T-helper 2 cell treated with Interferon-gamma antibody and Interleukin-4, amounts not matched to agents 5 μg/mL and 100 μg/mL, for 36 hours (primary cell): ENCODE results near the gene SPATA12.

Experiments used
- DNase-seq: peaks from one replicate; pipeline ENCODE4 v3.0.0; 2021; ENCODE audit warnings: low spot score
- H3K27ac Mint-ChIP-seq: one replicate; pipeline ENCODE4 v1.8.0; 2021; ENCODE audit warnings: mild to moderate bottlenecking, mixed read lengths
- H3K27me3 Mint-ChIP-seq: one replicate; pipeline ENCODE4 v1.8.0; 2021; ENCODE audit warnings: low read depth, mixed read lengths
- H3K36me3 Mint-ChIP-seq: one replicate; pipeline ENCODE4 v1.8.0; 2021; ENCODE audit warnings: low read depth, mixed read lengths
- H3K4me1 Mint-ChIP-seq: one replicate; pipeline ENCODE4 v1.8.0; 2021; ENCODE audit warnings: low read depth, mixed read lengths
- H3K4me3 Mint-ChIP-seq: one replicate; pipeline ENCODE4 v1.8.0; 2022; ENCODE audit warnings: mild to moderate bottlenecking, moderate library complexity, mixed read lengths
- H3K9me3 Mint-ChIP-seq: one replicate; pipeline ENCODE4 v1.8.0; 2021; ENCODE audit warnings: mixed read lengths

SPATA12 gene

GRCh38 chr3:57064001-57064400 is 3.5 kb downstream of the SPATA12 start:
- no peak overlapping the region for H3K4me3 Mint-ChIP-seq
- peaks cover 2% of the 10 kb centered on the region for H3K27me3 Mint-ChIP-seq
- no peaks in the 10 kb centered on the region for H3K36me3 Mint-ChIP-seq
- DNase-seq = no peak
- H3K27ac Mint-ChIP-seq = no peak overlapping the region
- peaks cover 9% of the 10 kb centered on the region for H3K4me1 Mint-ChIP-seq
- H3K9me3 Mint-ChIP-seq = no peaks in the 10 kb centered on the region

- Mint-ChIP-seq H3K27ac (no peak overlapping the region), H3K4me3 (no peak overlapping the region), H3K4me1 (peaks cover 9% of the 10 kb centered on the region), H3K9me3 (no peaks in the 10 kb centered on the region), H3K36me3 (no peaks in the 10 kb centered on the region), H3K27me3 (peaks cover 2% of the 10 kb centered on the region)
- DNase-seq = no peak
Observed at GRCh38 chr3:57064572-57064971, 4.1 kb downstream of the SPATA12 start.

- Mint-ChIP-seq H3K27me3 (peaks cover 7% of the 10 kb centered on the region), H3K9me3 (no peaks in the 10 kb centered on the region), H3K27ac (no peak overlapping the region), H3K4me3 (no peak overlapping the region), H3K4me1 (peaks cover 9% of the 10 kb centered on the region), H3K36me3 (no peaks in the 10 kb centered on the region)
- DNase-seq = no peak
Observed at GRCh38 chr3:57065588-57065987, 5.1 kb downstream of the SPATA12 start.

- Mint-ChIP-seq H3K27me3 (peaks cover 7% of the 10 kb centered on the region), H3K4me3 (no peak overlapping the region), H3K36me3 (no peaks in the 10 kb centered on the region), H3K27ac (no peak overlapping the region), H3K9me3 (no peaks in the 10 kb centered on the region), H3K4me1 (peaks cover 9% of the 10 kb centered on the region)
- DNase-seq = no peak
Observed at GRCh38 chr3:57066471-57066870, 6.0 kb downstream of the SPATA12 start.

DNA sequence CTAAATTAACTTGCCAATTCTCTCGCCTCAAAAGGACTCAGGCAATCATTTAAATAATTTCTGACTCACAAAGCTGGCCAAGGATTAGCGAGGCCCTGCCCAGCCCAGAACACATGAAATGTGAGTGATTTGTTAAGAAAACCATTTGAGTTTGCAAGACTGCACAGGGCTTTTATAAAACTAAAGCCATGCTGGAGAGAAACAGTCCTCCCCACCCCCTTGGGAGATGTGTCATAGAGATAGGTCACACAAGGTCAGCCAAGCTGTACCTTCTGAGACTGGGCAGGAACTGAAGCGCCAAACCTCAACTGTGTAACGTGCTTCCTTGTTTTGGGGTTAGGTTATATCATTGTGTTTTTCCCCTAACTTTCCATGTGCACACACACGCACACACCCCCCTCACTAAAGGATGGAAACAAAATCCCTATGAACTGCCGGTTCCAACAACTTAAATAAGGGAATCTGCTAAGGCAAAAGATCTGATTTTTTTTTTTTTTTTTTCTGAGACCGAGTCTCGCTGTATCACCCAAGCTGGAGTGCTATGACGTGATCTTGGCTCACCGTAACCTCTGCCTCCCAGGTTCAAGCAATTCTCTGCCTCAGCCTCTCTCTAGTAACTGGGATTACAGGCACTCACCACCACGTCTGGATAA is 8.1 kb downstream of the SPATA12 start:
- no peaks in the 10 kb centered on the region for H3K9me3 Mint-ChIP-seq
- H3K27ac Mint-ChIP-seq = no peak overlapping the region
- DNase-seq = no peak
- H3K4me1 Mint-ChIP-seq = peaks cover 9% of the 10 kb centered on the region
- no peak overlapping the region for H3K4me3 Mint-ChIP-seq
- H3K27me3 Mint-ChIP-seq = peaks cover 13% of the 10 kb centered on the region
- H3K36me3 Mint-ChIP-seq = no peaks in the 10 kb centered on the region

GRCh38 chr3:57069503-57069902 is 9.0 kb downstream of the SPATA12 start:
- Mint-ChIP-seq H3K27ac (no peak overlapping the region), H3K27me3 (peaks cover 18% of the 10 kb centered on the region), H3K4me3 (no peak overlapping the region)

GRCh38 chr3:57073628-57074027 is 13.2 kb downstream of the SPATA12 start:
- no peak for DNase-seq
- Mint-ChIP-seq H3K4me3 (no peak overlapping the region), H3K27me3 (peaks cover 53% of the 10 kb centered on the region), H3K9me3 (no peaks in the 10 kb centered on the region), H3K27ac (no peak overlapping the region), H3K4me1 (peaks cover 9% of the 10 kb centered on the region), H3K36me3 (no peaks in the 10 kb centered on the region)

More at GRCh38 chr3:57069503-57069902, 9.0 kb downstream of the SPATA12 start:
- no peaks in the 10 kb centered on the region for H3K9me3 Mint-ChIP-seq
- no peak for DNase-seq
- no peaks in the 10 kb centered on the region for H3K36me3 Mint-ChIP-seq
- H3K4me1 Mint-ChIP-seq = peaks cover 9% of the 10 kb centered on the region

DNA sequence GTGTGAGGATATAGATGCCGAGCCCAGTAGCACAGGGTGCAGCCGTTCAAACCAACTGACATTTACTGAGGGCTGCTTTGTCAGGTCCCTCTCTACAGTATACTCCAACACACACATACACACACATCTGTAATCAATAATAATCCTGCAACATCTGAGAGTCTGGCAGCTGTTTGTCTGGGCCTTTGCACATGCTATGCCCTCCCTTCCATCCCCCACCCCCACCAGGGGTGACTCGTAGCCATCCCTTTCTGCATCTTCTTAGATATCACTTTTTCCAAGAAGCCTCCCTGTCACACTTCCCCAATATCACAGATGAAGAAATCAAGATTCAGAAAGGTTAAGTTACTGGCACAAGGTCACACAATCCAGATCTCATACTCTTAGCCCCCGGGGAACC is 13.7 kb downstream of the SPATA12 start:
- Mint-ChIP-seq H3K27ac (no peak overlapping the region), H3K9me3 (no peaks in the 10 kb centered on the region), H3K4me3 (no peak overlapping the region), H3K27me3 (peaks cover 52% of the 10 kb centered on the region), H3K4me1 (peaks cover 7% of the 10 kb centered on the region), H3K36me3 (no peaks in the 10 kb centered on the region)
- no peak for DNase-seq

- no peaks in the 10 kb centered on the region for H3K9me3 Mint-ChIP-seq
- H3K36me3 Mint-ChIP-seq = no peaks in the 10 kb centered on the region
- no peak for DNase-seq
- peaks cover 7% of the 10 kb centered on the region for H3K4me1 Mint-ChIP-seq
- no peak overlapping the region for H3K27ac Mint-ChIP-seq
- H3K4me3 Mint-ChIP-seq = no peak overlapping the region
- H3K27me3 Mint-ChIP-seq = peaks cover 64% of the 10 kb centered on the region
Observed at GRCh38 chr3:57076422-57076951, 16.0 kb downstream of the SPATA12 start.

DNA sequence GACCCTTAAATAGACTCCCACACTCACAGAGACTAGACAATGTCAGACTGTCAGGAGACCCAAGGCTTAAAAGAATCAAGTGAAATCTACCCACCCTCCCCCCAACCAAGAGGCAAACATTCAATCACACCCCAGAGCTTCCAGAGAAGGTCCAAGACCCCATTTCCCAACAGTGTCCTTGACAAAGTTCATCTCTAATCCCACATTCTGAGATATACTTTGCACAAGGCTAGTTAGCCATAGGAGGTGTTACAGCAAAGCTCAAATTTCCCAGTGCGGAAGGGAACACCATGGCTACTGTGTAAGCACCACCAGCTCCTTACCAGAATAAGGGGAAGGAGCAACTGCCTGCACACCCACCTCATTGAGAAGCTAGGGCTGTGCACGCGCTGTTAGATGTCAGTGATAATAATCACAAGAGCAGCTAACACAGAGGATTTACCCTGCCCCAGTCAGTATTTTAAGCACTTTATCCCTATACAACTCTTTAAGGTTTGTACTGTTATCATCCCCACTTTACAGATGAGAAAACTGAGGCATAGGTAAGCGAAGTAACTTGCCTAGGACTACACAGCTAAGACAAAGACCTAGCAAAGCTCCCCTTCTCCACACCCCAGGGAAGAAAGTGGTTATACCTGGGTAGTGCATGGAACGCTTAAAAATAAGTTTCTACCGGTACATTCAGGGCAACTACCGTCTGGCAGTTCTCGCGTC is 17.3 kb downstream of the SPATA12 start:
- H3K36me3 Mint-ChIP-seq = no peaks in the 10 kb centered on the region
- no peak for DNase-seq
- peaks cover 64% of the 10 kb centered on the region for H3K27me3 Mint-ChIP-seq
- H3K4me3 Mint-ChIP-seq = peak overlapping the region; percentile 65
- H3K27ac Mint-ChIP-seq = no peak overlapping the region
- no peaks in the 10 kb centered on the region for H3K9me3 Mint-ChIP-seq
- H3K4me1 Mint-ChIP-seq = peaks cover 7% of the 10 kb centered on the region

- peaks cover 7% of the 10 kb centered on the region for H3K4me1 Mint-ChIP-seq
- DNase-seq = peak; percentile 10
- peaks cover 66% of the 10 kb centered on the region for H3K27me3 Mint-ChIP-seq
- H3K27ac Mint-ChIP-seq = no peak overlapping the region
- H3K4me3 Mint-ChIP-seq = peak overlapping the region; percentile 65
- H3K36me3 Mint-ChIP-seq = no peaks in the 10 kb centered on the region
- no peaks in the 10 kb centered on the region for H3K9me3 Mint-ChIP-seq
Observed at GRCh38 chr3:57078344-57078634, 17.8 kb downstream of the SPATA12 start.

DNA sequence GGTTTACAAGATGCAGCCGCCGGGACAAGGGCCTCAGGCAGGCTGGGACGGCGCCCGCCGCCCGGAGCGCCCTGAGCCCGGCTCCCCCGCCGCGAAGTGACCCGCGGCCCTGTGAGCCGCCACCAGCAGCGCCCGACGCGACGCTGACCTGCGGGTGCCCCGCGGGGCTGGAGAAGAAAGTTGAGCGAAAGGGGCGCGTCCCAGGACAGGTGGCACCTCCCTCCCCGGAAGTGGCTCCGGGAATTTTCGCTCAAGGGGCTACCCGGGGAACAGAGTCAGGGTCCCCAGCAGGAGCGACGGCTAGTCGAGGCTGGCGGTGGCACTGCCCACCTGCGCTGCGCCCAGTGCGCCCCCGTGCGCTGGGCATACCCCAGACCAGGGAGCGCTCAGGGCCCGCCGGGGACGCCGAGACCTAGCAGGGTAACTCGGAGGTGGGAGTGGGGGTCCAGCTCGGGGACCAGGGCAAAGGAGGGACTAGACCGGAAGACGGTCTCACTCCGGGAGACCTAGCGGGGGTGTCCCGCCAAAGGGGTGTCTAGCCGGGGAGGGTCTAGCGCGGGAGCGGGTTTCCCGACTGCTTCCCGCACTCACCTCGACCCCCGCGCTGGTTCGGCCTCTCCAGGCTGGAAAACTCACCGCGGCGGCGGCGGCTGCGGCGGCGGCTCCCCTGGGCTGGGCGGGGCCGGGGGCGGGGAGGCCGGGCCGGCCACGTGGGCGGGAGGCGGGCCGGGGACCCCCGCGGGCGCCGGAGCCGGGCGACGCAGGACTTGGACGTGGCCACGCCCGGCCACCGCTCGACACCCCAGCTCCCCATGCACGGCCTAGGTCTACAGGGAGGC is 18.4 kb downstream of the SPATA12 start:
- Mint-ChIP-seq H3K27me3 (peaks cover 67% of the 10 kb centered on the region), H3K4me1 (peaks cover 7% of the 10 kb centered on the region), H3K9me3 (no peaks in the 10 kb centered on the region), H3K27ac (no peak overlapping the region), H3K4me3 (peak overlapping the region; percentile 65), H3K36me3 (no peaks in the 10 kb centered on the region)
- no peak for DNase-seq

- DNase-seq = no peak
- Mint-ChIP-seq H3K27me3 (peaks cover 63% of the 10 kb centered on the region), H3K4me3 (peak overlapping the region; percentile 65), H3K27ac (no peak overlapping the region), H3K36me3 (no peaks in the 10 kb centered on the region), H3K9me3 (no peaks in the 10 kb centered on the region), H3K4me1 (peaks cover 7% of the 10 kb centered on the region)
Observed at GRCh38 chr3:57079474-57079831, 19.0 kb downstream of the SPATA12 start.

DNA sequence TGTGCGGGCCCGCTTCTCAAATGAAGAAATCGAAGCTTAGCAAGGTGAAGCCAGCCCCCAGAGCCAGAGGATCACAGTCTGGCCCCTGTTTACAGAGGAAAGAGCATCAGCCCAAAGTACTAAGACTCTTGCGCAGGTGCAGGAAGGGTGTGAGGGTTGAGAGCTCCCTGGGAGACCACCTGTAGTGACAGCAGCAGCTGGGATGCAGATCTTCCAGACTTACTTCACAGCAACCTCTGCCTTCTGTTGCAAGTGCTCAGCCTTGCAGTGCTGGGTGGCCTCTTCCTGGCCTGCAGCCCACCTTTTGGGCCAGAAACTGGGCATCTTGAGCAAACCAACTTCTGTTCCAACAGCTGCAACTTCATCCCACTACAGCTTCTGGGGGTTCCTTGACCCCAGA is 19.7 kb downstream of the SPATA12 start:
- H3K27me3 Mint-ChIP-seq = peaks cover 61% of the 10 kb centered on the region

More for the DNA sequence above, 19.7 kb downstream of the SPATA12 start:
- no peak overlapping the region for H3K27ac Mint-ChIP-seq
- peaks cover 7% of the 10 kb centered on the region for H3K4me1 Mint-ChIP-seq
- H3K36me3 Mint-ChIP-seq = no peaks in the 10 kb centered on the region
- DNase-seq = no peak
- peak overlapping the region; percentile 65 for H3K4me3 Mint-ChIP-seq
- no peaks in the 10 kb centered on the region for H3K9me3 Mint-ChIP-seq
